ENCODE data around the gene CTDSP2.

Gene CTDSP2

GRCh38 chr12:57838594-57839302 lies 7.8 kb downstream of the CTDSP2 start:
- H3K4me3 ChIP-seq (ENCODE audit: low read length), result no peak overlapping the region
- H3K4ac ChIP-seq (ENCODE audit: low read depth, low read length), result no peak overlapping the region
- no peak overlapping the region for H4K8ac ChIP-seq (ENCODE audit: low read depth, low read length)
- H3K79me1 ChIP-seq (ENCODE audit: low read length), result peaks cover 32% of the 10 kb centered on the region
- H3K56ac ChIP-seq (ENCODE audit: low read length), result no peak overlapping the region
- peaks cover 33% of the 10 kb centered on the region for H3K4me1 ChIP-seq (ENCODE audit: control insufficient read depth, low read depth, low read length)
- H2BK5ac ChIP-seq (ENCODE audit: low read length), result no peak overlapping the region
- H2BK15ac ChIP-seq (replicated peaks; ENCODE audit: low read depth), result no peak overlapping the region
- no peak overlapping the region for H3K4me2 ChIP-seq (ENCODE audit: low read length)
- H3K79me2 ChIP-seq (ENCODE audit: control insufficient read depth, insufficient read depth, low read length), result peaks cover 89% of the 10 kb centered on the region
- no peak overlapping the region for H3K18ac ChIP-seq (ENCODE audit: low read length)
- H3K23ac ChIP-seq (ENCODE audit: low read length), result no peak overlapping the region
- H3K27ac ChIP-seq (ENCODE audit: low read depth, low read length), result no peak overlapping the region
- H3K27me3 ChIP-seq (ENCODE audit: insufficient read depth, low read length, poor library complexity), result no peaks in the 10 kb centered on the region
- H4K5ac ChIP-seq (ENCODE audit: low read length), result no peak overlapping the region
- WGBS (ENCODE audit: extremely low coverage, insufficient coverage, low lambda C conversion rate), result no CpG with 5 or more reads among the region's 8 CpGs
- no peak for DNase-seq
- H2AK5ac ChIP-seq (ENCODE audit: low read length), result no peak overlapping the region
- no peak overlapping the region for H3K9ac ChIP-seq (ENCODE audit: low read length)
- H2BK120ac ChIP-seq (ENCODE audit: low read depth, low read length), result no peak overlapping the region
- H3K36me3 ChIP-seq (ENCODE audit: control insufficient read depth, insufficient read depth, low read length), result no peaks in the 10 kb centered on the region

DNA sequence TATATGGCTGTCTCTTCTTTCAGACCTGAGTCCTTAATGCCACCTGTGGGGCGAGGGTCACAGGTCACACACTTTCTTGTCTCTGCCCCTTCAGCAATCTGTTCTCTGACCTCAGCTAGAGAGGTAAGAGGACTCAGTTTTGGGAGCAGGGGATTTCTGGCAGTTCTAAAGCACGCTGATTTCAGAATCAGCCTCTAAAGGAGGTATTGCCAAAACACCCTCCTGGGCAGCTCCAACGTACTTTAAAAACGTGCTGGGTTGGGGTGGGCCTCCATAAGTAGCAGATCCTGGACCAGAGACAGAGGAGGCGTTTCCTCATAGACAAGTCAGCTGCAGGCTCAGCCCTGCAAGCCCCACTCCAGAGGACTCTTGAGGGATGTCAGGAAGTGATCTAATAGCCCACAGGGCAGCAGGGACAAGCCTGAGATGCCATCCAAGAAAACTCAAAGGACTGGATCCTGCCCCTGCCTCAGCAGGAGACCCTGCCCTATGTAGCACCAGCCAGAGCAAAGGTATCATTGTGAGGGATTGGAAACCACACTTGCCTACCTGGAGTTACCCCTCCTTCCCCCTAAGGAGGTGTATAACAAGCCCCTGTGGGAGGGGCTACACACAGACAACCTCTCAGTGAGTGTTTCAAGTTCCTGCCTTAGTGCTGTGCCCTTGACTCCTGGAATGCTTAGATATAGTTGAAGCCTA lies 8.5 kb downstream of the CTDSP2 start:
- DNase-seq, result peak; percentile 85
- Histone ChIP-seq H3K4me2 (ENCODE audit: low read length) (no peak overlapping the region), H3K18ac (ENCODE audit: low read length) (no peak overlapping the region), H3K79me1 (ENCODE audit: low read length) (peaks cover 36% of the 10 kb centered on the region), H3K4me1 (ENCODE audit: control insufficient read depth, low read depth, low read length) (peaks cover 35% of the 10 kb centered on the region), H4K5ac (ENCODE audit: low read length) (no peak overlapping the region), H2BK120ac (ENCODE audit: low read depth, low read length) (no peak overlapping the region), H3K79me2 (ENCODE audit: control insufficient read depth, insufficient read depth, low read length) (peaks cover 89% of the 10 kb centered on the region), H3K56ac (ENCODE audit: low read length) (peak overlapping the region; percentile 37), H3K27me3 (ENCODE audit: insufficient read depth, low read length, poor library complexity) (no peaks in the 10 kb centered on the region), H3K23ac (ENCODE audit: low read length) (no peak overlapping the region), H3K4me3 (ENCODE audit: low read length) (no peak overlapping the region), H2BK15ac (replicated peaks; ENCODE audit: low read depth) (no peak overlapping the region), H3K4ac (ENCODE audit: low read depth, low read length) (no peak overlapping the region), H3K36me3 (ENCODE audit: control insufficient read depth, insufficient read depth, low read length) (no peaks in the 10 kb centered on the region), H4K8ac (ENCODE audit: low read depth, low read length) (no peak overlapping the region), H2AK5ac (ENCODE audit: low read length) (no peak overlapping the region), H3K9ac (ENCODE audit: low read length) (no peak overlapping the region), H3K27ac (ENCODE audit: low read depth, low read length) (peak overlapping the region; percentile 34), H2BK5ac (ENCODE audit: low read length) (no peak overlapping the region)
- no CpG with 5 or more reads among the region's 5 CpGs for WGBS (ENCODE audit: extremely low coverage, insufficient coverage, low lambda C conversion rate)

DNA sequence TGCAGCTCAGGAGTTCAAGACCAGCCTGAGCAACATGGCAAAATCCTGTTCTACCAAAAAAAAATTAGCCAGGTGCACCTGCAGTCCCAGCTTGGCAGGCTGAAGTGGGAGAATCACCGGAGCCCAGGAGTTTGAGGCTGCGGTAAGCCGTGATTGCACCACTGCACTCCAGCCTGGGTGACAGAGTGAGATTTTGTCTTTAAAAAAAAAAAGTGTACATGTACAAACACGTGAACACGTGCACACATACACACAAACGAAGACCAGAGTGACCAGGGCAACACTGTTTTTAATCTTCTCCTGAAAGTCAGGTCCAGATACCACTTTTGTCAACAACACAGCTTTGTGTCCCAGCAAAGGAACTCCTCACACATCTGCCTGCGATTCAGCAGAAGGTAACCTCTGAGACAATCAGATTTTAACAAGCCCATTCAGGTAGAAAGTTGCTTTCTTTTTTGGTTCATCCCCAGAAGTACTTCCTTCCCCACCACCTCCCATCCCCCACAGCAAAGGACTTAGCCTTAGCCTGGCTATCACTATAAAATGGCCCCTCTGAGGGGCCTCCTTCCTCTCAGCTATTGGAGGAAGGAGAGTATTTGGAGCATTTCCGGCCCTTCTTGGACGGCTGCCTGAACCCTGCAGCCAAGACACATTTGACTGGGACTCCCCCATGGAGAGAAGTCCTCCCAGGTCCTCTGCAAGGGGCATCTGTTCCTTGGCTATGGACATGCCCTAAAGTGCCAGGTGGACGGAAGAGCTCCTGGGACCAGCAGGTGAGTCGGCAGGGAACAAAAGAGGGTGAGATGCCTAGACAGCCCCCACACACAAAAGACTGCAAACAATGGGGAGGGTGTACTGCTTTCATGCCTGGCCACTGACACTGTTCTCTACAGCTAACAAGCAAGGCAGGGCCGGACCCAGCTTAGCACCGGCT lies 9.8 kb downstream of the CTDSP2 start:
- Histone ChIP-seq H3K23ac (ENCODE audit: low read length) (peak overlapping the region; percentile 48), H3K4me3 (ENCODE audit: low read length) (no peak overlapping the region), H3K79me2 (ENCODE audit: control insufficient read depth, insufficient read depth, low read length) (peaks cover 82% of the 10 kb centered on the region), H4K8ac (ENCODE audit: low read depth, low read length) (no peak overlapping the region), H3K27me3 (ENCODE audit: insufficient read depth, low read length, poor library complexity) (no peaks in the 10 kb centered on the region), H3K4ac (ENCODE audit: low read depth, low read length) (no peak overlapping the region), H3K79me1 (ENCODE audit: low read length) (peaks cover 38% of the 10 kb centered on the region), H3K9ac (ENCODE audit: low read length) (peak overlapping the region; percentile 20), H3K18ac (ENCODE audit: low read length) (no peak overlapping the region), H3K27ac (ENCODE audit: low read depth, low read length) (peak overlapping the region; percentile 57), H2BK5ac (ENCODE audit: low read length) (peak overlapping the region; percentile 7), H2BK15ac (replicated peaks; ENCODE audit: low read depth) (no peak overlapping the region), H3K36me3 (ENCODE audit: control insufficient read depth, insufficient read depth, low read length) (no peaks in the 10 kb centered on the region), H2AK5ac (ENCODE audit: low read length) (no peak overlapping the region), H2BK120ac (ENCODE audit: low read depth, low read length) (no peak overlapping the region), H3K4me1 (ENCODE audit: control insufficient read depth, low read depth, low read length) (peaks cover 25% of the 10 kb centered on the region), H3K4me2 (ENCODE audit: low read length) (peak overlapping the region; percentile 2), H3K56ac (ENCODE audit: low read length) (peak overlapping the region; percentile 74), H4K5ac (ENCODE audit: low read length) (no peak overlapping the region)
- no CpG with 5 or more reads among the region's 13 CpGs for WGBS (ENCODE audit: extremely low coverage, insufficient coverage, low lambda C conversion rate)
- peak; percentile 86 for DNase-seq

- H2BK5ac ChIP-seq (ENCODE audit: low read length), result no peak overlapping the region
- DNase-seq, result no peak
- H3K4me3 ChIP-seq (ENCODE audit: low read length), result no peak overlapping the region
- H2AK5ac ChIP-seq (ENCODE audit: low read length), result peak overlapping the region; percentile 28
- peak overlapping the region; percentile 1 for H3K9ac ChIP-seq (ENCODE audit: low read length)
- peaks cover 72% of the 10 kb centered on the region for H3K79me2 ChIP-seq (ENCODE audit: control insufficient read depth, insufficient read depth, low read length)
- H4K5ac ChIP-seq (ENCODE audit: low read length), result no peak overlapping the region
- no peak overlapping the region for H3K27ac ChIP-seq (ENCODE audit: low read depth, low read length)
- H3K36me3 ChIP-seq (ENCODE audit: control insufficient read depth, insufficient read depth, low read length), result no peaks in the 10 kb centered on the region
- no peak overlapping the region for H4K8ac ChIP-seq (ENCODE audit: low read depth, low read length)
- no peak overlapping the region for H3K4me2 ChIP-seq (ENCODE audit: low read length)
- H3K18ac ChIP-seq (ENCODE audit: low read length), result no peak overlapping the region
- H3K23ac ChIP-seq (ENCODE audit: low read length), result peak overlapping the region; percentile 67
- H2BK15ac ChIP-seq (replicated peaks; ENCODE audit: low read depth), result no peak overlapping the region
- no peaks in the 10 kb centered on the region for H3K27me3 ChIP-seq (ENCODE audit: insufficient read depth, low read length, poor library complexity)
- whole genome bisulfite sequencing (ENCODE audit: extremely low coverage, insufficient coverage, low lambda C conversion rate), result no CpG with 5 or more reads among the region's 9 CpGs
- H3K79me1 ChIP-seq (ENCODE audit: low read length), result peaks cover 38% of the 10 kb centered on the region
- no peak overlapping the region for H2BK120ac ChIP-seq (ENCODE audit: low read depth, low read length)
- H3K56ac ChIP-seq (ENCODE audit: low read length), result peak overlapping the region; percentile 25
- H3K4ac ChIP-seq (ENCODE audit: low read depth, low read length), result no peak overlapping the region
- peaks cover 25% of the 10 kb centered on the region for H3K4me1 ChIP-seq (ENCODE audit: control insufficient read depth, low read depth, low read length)
Observed at GRCh38 chr12:57835366-57836288, 10.9 kb downstream of the CTDSP2 start.
